Raji (cell line): ENCODE measurements around the gene CAGE1.

Experiments
- POLR2A ChIP-seq: IDR thresholded peaks from 2 replicates; pipeline ENCODE4 v1.6.1; 2011; ENCODE audit warnings: low read depth, low read length, control low read depth; ENCODE audit not compliant: insufficient read depth

CAGE1 gene

GRCh38 chr6:7417684-7418083 lies 28.1 kb upstream of the CAGE1 start:
- no peak for TF ChIP-seq POLR2A

DNA sequence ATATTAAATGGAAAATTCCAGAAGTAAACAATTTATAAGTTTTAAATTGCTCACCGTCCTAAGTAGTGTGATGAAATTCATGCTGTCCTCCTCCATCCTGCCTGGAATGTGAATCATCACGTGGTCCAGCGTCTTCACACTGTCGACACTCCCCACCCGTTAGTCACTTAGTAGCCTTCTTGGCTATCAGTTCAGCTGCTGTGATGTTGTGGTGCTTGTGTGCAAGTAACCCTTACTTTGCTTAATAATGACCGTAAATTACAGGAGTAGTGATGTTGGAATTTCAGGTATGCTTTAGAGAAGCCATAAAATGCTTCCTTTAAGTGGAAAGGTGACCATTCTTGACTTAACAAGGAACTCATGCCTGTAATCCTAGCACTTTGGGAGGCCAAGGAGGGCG lies 25.3 kb upstream of the CAGE1 start:
- TF ChIP-seq POLR2A: no peak

GRCh38 chr6:7413151-7413823 lies 23.7 kb upstream of the CAGE1 start:
- TF ChIP-seq POLR2A: no peak

DNA sequence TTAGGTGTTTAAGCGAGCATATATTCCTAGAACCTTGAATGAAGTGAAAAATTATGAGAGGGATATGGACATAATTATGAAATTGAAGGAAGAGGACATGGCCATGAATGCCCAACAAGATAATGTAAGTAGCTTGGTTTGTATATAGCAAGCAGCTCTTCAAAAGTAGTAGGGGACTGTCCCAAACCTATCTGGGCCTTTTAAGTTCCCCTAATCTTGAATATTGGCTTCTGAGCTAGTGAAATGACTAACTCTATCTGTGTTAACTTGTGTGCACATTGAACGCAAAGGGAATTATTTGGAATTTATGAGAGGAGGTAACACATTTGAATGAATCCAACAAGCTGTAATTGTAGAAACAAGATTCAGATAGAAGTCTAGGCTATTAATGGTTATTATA lies 21.8 kb upstream of the CAGE1 start:
- no peak for TF ChIP-seq POLR2A

DNA sequence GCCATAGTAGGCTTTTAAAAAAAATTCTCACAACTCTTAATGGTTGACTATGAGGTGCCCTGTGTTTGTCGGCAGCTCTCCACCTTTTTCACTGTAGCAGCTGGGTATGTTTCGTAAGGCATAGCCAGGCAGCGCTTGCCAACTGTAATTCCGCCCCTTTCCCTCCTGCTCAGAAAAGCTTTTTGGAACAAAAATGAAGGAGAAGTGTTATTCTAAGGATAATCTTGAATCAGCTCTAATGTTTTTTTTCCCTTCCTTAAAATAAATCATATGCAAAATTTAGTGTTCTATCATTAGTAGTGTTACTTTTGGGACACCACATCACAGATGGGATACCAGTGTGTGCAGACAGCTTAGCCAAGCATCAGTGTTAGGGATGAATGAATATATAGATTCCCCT lies 21.3 kb upstream of the CAGE1 start:
- TF ChIP-seq POLR2A: no peak

DNA sequence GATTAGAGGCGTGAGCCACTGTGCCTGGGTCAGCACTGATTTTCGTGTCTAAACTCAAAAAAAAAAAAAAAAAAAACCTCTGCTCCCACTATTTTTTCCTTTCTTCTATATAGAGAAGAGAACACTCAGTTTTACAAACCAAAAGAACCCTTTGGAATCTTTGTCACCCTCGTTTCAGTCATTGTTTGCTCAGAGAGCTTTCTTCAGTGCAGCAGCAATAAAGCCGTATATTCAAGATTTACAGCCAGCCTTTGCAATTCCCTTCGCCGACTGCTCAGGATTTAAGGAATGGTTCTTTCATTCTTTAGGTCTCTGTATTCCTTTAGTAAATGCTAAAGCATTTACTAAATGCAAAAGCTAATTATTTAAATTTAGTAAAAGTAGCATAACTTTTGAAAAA lies 20.2 kb upstream of the CAGE1 start:
- TF ChIP-seq POLR2A: no peak

- no peak for TF ChIP-seq POLR2A
Observed at GRCh38 chr6:7406743-7407142, 17.2 kb upstream of the CAGE1 start.

- TF ChIP-seq POLR2A: no peak
Observed at GRCh38 chr6:7404546-7404945, 15.0 kb upstream of the CAGE1 start.

DNA sequence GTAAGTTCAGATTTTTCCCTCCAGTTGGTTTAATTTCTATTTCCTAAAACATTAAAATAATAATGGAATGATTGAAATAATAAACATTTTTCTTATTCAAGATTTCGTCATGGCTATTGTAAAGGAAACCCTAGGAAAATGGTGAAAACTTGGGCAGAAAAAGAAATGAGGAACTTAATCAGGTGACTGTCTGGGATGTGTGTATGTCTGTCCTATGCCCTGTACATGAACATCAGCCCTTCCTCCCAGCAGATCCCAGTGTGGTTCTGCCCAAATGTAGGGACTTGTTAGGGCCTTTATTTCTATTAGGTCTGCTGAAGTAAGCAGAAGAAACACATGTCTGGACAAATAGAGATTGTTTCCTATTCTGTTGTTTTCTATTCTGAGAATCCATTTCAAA lies 13.2 kb upstream of the CAGE1 start:
- TF ChIP-seq POLR2A: no peak

- TF ChIP-seq POLR2A: no peak
Observed at GRCh38 chr6:7401075-7401474, 11.5 kb upstream of the CAGE1 start.

DNA sequence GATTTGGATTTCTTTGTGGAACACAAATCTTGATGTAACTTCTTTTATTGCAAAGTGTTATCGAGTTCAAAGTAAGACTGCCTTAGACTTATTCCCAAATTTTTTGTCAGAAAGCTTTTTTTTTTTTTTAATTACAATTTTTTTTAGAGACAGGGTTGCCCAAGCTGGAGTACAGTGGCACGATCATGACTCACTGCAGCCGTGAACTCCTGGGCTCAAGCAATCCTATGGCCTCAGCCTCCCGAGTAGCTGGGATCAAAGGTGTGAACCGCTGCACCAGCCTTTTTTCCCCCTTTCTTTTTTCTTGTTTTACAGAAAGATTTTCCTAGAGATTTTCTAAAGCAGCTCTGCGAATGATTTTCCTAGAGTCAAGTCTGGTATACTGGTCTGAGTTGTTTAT lies 2.9 kb upstream of the CAGE1 start:
- no peak for TF ChIP-seq POLR2A

DNA sequence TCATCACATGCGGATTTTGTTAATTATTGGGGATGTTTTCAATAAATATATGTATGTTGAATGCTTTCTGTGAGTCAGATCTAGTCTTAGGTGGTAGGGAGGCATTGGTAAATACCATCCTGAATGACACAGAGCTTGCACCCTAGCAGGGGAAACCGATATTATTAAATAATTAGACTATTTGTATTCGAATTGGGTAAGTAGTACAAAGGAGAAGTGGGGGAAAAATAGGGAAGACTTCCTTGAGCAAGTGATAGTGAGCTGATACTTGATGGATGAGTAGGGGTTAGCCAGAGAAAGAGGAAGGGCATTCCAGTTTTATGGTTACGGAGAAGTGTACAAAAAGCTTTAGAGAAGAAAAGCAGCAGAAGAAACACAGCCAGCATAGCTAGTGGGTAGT lies 1.6 kb upstream of the CAGE1 start:
- no peak for TF ChIP-seq POLR2A

DNA sequence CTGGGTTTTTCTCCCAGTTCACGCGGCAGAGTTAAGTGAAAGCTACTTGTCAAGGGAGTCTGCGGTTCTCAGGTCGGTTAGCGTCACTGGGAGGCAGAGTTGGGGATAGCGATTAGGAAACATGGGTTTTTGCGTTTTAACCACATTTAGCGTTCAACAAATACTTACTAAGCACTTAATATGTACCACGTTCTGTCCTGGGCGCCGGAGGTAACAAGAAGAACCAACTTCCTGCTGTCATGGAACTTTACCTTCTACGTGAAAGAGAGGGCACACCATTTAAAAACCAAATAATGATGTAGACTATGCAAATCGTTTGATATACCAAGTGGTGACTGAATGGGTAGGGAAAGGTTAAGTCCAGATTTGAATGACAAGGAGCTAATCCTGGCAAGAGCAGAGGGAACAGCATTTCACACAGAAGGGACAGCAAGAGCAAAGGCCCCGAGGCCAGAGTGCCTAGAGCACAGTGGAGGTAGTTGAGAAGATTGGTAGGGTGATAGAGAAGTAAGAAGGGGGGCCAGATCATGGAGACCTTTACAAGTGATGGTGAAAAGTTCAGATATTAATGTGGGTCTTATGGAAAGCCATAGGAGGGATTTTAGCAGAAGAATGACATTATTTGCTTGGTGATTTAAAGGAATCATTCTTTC lies 810 bp upstream of the CAGE1 start:
- TF ChIP-seq POLR2A: no peak

DNA sequence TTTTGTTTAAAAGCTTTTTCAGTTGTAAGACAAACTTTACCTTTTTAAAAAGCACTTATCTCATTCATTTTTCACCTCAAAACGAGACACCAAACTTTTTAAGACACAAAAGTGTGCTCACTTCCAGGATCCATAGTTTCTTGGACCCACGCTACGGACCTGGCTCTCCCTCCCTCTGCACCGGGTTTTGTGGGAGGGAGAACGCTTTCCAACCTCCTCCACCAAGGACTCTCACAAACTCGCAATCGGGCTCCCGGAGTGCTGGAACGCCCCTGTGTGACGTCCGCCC lies 436 bp downstream of the CAGE1 start:
- no peak for TF ChIP-seq POLR2A

- TF ChIP-seq POLR2A: no peak
Observed at GRCh38 chr6:7381092-7381491, 8.4 kb downstream of the CAGE1 start.

DNA sequence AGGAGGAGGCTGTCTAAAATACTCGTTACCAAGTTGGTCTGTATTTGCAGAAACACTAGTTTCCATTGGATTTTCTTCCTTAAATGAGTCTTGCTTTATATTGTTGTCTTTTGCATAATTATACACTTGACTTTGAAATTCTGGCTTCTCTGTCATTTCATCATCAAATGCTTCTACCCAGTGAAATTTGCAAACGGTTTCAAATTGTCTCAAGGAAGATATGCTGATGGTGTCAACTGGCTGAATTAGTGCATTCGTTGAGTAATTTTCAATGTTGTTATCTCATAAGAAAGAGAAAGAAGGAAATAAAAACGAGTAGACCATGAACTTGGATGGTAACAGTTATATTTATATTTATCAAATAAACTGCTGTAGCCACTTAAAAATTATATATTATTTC lies 10.8 kb downstream of the CAGE1 start:
- no peak for TF ChIP-seq POLR2A

- TF ChIP-seq POLR2A: no peak
Observed at GRCh38 chr6:7377961-7378360, 11.6 kb downstream of the CAGE1 start.
